ENCODE measurements around the gene MKX.

MKX gene

GRCh38 chr10:27701938-27702537 lies 43.6 kb downstream of the MKX start:
- Histone ChIP-seq H3K27ac (peak overlapping the region; percentile 69 to 71), H3K4me3 (peak overlapping the region in 1 of 2 donors; percentile 30), H3K27me3 (no peaks in the 10 kb centered on the region), H3K36me3 (no peaks in the 10 kb centered on the region), H3K9me3 (no peaks in the 10 kb centered on the region), H3K4me1 (peaks cover 0 to 34% (median 4%) of the 10 kb centered on the region in 4 donors)
- intact Hi-C loops (cut with DNase I; ENCODE audit: low total_unique reads): no loop called here
- no peak for DNase-seq
- TF ChIP-seq CTCF (IDR thresholded peaks at IDR 0.05): no peak

- intact Hi-C loops (cut with DNase I; ENCODE audit: low total_unique reads): no loop called here
- DNase-seq: no peak
- no peak for TF ChIP-seq CTCF (IDR thresholded peaks at IDR 0.05)
- Histone ChIP-seq H3K9me3 (no peaks in the 10 kb centered on the region), H3K27me3 (no peaks in the 10 kb centered on the region), H3K4me3 (no peak overlapping the region), H3K4me1 (peaks cover 0 to 56% (median 15%) of the 10 kb centered on the region in 4 donors), H3K36me3 (no peaks in the 10 kb centered on the region), H3K27ac (no peak overlapping the region)
These were observed 45.8 kb downstream of the MKX start for GRCh38 chr10:27699776-27700175.

GRCh38 chr10:27698961-27699360 lies 46.7 kb downstream of the MKX start:
- H3K4me1 ChIP-seq: peaks cover 0 to 58% (median 15%) of the 10 kb centered on the region in 4 donors
- no peak for DNase-seq
- intact Hi-C loops (cut with DNase I; ENCODE audit: low total_unique reads): no loop called here

GRCh38 chr10:27696466-27696865 lies 49.2 kb downstream of the MKX start:
- no peak for DNase-seq
- H3K4me1 ChIP-seq: peaks cover 0 to 61% (median 14%) of the 10 kb centered on the region in 4 donors

More at GRCh38 chr10:27698961-27699360, 46.7 kb downstream of the MKX start:
- Histone ChIP-seq H3K4me3 (no peak overlapping the region), H3K36me3 (no peaks in the 10 kb centered on the region), H3K9me3 (no peaks in the 10 kb centered on the region), H3K27me3 (no peaks in the 10 kb centered on the region), H3K27ac (no peak overlapping the region)
- TF ChIP-seq CTCF (IDR thresholded peaks at IDR 0.05): no peak

GRCh38 chr10:27695706-27696105 lies 49.9 kb downstream of the MKX start:
- Histone ChIP-seq H3K27ac (peak overlapping the region in 1 of 2 donors; percentile 36), H3K9me3 (no peaks in the 10 kb centered on the region), H3K36me3 (no peaks in the 10 kb centered on the region), H3K4me1 (peaks cover 0 to 61% (median 14%) of the 10 kb centered on the region in 4 donors), H3K27me3 (no peaks in the 10 kb centered on the region), H3K4me3 (no peak overlapping the region)
- TF ChIP-seq CTCF (IDR thresholded peaks at IDR 0.05): no peak
- no peak for DNase-seq
- intact Hi-C loops (cut with DNase I; ENCODE audit: low total_unique reads): no loop called here

More at GRCh38 chr10:27696466-27696865, 49.2 kb downstream of the MKX start:
- H3K27ac ChIP-seq: peak overlapping the region in 1 of 2 donors; percentile 36
- no peak overlapping the region for H3K4me3 ChIP-seq
- no peaks in the 10 kb centered on the region for H3K36me3 ChIP-seq
- TF ChIP-seq CTCF (IDR thresholded peaks at IDR 0.05): no peak
- intact Hi-C loops (cut with DNase I; ENCODE audit: low total_unique reads): no loop called here
- H3K27me3 ChIP-seq: no peaks in the 10 kb centered on the region
- no peaks in the 10 kb centered on the region for H3K9me3 ChIP-seq

All from tibial artery (tissue), 4 donors.